HG02852 (cell line): ENCODE data around the gene NCOA4.
"Not testable (repeated sequence)": the region's sequence is repeated elsewhere in the genome, so short reads cannot be mapped to it uniquely, and the experiment has no call there.

Experiments used
- ATAC-seq: cut with Tn5 transposase; IDR thresholded peaks from one replicate; pipeline ENCODE4 v1.9.1; 2021; ENCODE audit warnings: mild to moderate bottlenecking, moderate library complexity; ENCODE audit not compliant: unreplicated experiment

NCOA4 gene

DNA sequence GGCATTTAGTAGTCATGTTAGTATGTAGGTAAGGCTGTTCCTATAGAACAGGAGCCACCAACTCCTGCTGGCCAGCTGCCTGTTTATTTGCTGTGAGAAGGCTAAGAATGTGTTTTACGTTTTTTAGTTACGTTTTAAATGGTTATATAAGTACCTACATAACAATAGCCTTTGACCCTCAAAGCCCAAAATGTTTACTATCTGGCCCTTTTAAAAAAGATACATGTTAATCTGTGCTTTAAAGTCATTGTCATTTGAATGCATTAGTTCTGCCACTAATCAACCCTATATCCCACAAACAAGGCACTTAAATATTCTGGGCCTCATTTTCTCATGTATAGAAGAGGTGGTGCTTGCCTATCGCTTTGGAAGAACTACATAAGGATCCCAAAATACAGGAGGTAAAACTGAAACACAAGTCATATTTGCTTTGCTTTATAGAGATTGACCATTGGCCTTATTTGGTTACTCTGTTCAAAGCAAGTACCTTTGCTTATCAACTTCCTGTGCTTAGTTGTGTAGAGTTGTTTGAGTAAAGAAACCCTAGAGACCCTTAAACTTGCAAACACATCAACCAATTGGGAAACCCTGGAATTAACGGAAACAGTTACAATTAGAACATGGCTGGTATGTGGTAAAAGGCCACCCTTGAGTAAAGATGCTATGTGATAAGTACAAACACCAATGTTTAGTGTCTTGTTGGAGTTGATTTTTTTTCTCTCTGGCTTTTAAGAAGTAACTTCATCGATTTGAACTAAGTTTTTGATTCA, 32.2 kb downstream of the NCOA4 start:
- ATAC-seq, result no peak

GRCh38 chr10:45997557-45997956, 32.9 kb downstream of the NCOA4 start:
- ATAC-seq, result no peak

GRCh38 chr10:45985590-45985989, 44.8 kb downstream of the NCOA4 start:
- not testable (repeated sequence) for ATAC-seq

DNA sequence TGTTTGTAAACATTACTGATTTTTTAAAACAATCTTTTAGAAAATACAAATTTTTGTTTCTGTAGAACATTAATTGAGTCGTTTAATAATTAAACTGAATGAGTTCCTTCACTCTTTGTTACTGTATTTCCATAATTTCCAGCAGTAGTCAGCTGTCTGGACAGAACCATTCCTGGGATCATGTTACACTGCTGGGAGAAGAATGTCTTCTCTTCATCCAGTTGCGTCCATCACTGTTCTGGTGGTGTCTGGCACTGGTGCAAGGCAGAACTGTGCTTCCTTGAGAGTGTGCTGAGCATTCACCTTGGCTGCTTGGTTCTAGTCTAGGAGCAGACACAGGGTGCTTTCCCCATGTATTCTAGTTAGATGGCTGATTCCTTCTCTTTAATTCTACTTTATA, 46.0 kb downstream of the NCOA4 start:
- not testable (repeated sequence) for ATAC-seq

DNA sequence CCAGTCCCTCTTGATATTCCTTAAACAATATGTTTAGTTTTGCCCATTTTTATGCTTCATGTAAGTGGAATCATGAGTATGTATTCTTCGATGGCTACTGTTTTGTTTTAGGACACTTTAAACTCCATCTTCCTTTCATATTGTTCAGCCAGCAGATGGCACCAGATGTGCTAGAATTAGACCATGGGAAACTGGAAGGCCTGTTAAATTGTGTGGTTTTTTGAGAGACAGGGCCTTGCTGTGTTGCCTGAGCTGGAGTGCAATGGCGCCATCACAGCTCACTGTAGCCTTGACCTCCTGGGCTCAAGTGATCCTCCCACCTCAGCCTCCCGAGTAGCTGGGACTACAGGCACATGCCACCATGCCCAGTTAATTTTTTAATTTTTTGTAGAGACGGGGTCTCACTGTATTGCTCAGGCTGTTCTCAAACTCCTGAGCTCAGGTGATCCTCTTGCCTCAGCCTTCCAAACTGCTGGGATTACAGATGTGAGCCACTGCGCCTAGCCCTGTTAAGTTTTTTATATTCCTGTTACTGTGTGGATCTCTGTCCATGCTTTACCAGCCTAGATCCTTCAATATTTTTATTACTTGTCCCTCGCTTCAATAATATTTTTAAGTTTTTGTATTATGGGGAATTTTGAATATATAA, 46.8 kb downstream of the NCOA4 start:
- ATAC-seq, result not testable (repeated sequence)

DNA sequence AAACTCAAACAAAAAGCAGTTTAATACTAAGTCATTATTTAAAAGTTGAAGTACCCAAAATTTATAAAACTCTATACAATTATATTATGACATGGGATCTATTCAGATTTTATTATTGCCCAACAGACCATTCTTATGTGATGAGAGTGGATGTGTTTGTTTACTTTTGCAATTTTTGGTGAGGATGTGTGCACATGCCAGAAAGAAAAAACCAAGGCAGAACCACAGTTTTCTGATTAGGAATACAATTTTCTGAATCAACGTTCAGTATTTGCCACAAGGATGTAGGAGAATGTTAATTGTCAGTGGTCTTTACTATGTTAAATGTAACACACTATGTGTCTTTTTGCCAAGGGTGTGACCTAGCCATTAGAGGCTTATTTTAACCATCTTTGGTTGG, 49.1 kb downstream of the NCOA4 start:
- ATAC-seq, result not testable (repeated sequence)

GRCh38 chr10:45978554-45978953, 51.9 kb downstream of the NCOA4 start:
- peak; percentile 84 for ATAC-seq

DNA sequence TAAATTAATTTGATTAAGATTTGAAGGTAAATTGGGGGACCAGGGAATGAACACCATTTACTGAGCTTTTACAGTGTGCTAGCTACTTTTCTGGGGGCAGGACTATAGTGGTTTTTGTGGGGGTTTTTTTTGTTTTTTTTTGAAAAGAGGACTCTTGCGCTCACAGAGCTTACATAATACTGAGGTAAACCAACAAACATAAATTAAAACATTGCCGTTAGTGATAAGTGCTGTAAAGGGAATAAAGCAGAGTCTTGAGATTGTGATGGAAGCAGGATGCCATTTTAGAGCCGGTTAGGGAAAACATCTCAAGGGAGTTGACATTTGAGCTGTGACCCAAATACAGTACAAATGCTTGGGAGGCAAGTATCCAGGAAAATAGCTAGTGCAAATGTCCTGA, 56.4 kb downstream of the NCOA4 start:
- not testable (repeated sequence) for ATAC-seq

GRCh38 chr10:45972813-45973169, 57.6 kb downstream of the NCOA4 start:
- ATAC-seq, result peak; percentile 3

DNA sequence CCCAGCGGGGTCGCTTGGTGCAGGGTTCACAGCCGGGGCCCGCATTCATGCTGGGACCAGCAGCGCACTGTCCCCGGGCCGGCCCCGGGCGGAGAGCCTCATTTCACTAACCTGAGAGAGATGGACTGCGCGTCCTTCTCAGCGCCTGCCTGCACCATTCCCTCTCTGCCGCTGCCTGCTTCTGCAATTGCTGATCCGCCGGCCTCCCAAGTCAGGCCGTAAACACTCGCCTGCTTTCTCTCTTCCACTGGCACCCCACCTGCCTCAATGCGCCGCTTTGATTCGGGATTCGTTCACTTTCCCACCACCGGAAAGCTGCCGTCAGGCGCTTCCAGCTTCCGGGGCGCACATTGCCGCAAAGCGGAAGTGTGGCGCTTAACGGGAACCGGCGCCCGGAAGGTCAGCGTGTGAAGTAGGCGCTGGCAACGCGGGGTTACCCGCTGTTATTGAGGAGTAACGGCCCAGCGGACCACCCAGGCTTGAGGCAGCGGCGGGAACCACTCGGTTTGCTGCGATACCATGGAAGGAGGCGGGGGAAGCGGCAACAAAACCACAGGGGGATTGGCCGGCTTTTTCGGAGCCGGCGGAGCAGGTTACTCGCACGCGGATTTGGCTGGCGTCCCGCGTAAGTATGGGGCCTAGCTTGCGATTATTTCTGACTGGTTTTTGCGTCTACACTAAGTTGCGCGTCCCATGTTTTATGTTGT, 58.2 kb downstream of the NCOA4 start, which contains the start of gene TIMM23:
TIMM23 (plus strand) TSS at position 384 of the 707 bp plus-strand sequence; CDS start at position 520, 136 bp downstream.
- peak; percentile 61 for ATAC-seq

DNA sequence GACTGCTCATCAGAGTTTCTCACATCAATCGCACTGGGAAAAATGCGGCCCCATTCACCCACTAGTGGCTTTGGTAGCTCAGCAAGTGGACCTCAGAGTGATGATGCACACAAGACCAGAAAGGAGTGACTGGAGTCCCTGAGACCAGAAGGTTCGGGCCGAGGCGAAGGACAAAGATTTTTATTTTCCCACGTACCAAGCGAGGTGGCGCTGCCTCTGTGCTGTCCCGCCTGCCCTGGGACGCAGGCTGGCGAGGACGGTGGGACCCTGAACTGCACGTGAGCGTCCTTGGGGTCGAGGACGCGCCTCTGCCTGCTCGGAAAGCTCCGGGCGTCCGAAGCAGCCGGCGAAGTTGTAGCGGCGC, 58.7 kb downstream of the NCOA4 start:
- peak; percentile 54 for ATAC-seq

- ATAC-seq, result not testable (repeated sequence)
These were observed 59.4 kb downstream of the NCOA4 start for GRCh38 chr10:45971019-45971418.

DNA sequence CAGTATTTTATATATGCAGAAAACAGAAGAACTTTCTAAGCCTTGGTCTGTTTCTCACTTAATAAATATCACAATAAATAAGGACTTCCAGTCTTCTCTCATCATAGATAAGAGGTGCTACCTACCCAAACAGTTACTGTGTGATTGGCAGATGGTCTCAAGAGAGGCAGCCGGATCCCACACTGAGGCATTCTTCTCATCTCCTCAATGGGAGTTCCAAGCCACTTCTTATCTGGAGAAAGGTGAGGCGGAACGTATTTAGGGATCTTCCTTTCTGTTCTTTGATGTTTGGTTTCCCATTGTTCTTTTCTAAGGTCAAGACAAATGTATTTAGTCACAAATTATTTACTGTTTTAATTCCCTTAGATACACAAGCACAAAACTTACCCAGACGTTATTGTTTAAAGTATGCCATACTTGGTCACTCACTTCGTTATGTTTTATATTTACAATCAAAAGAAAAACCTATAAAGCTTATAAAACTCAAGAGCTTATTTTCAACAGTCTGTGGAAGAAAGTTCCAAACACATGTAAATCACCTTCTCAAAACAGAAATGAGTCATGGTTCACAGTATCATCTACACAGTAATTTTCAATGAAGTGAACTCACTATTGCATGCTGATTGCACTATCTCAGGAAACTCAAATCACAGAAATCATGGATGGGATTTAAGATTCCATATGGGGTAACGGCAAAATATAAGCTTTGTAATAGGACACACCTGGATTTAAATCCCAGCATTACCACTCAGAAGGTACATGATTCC, 67.6 kb downstream of the NCOA4 start:
- ATAC-seq, result not testable (repeated sequence)

GRCh38 chr10:45957928-45958327, 72.5 kb downstream of the NCOA4 start:
- not testable (repeated sequence) for ATAC-seq

DNA sequence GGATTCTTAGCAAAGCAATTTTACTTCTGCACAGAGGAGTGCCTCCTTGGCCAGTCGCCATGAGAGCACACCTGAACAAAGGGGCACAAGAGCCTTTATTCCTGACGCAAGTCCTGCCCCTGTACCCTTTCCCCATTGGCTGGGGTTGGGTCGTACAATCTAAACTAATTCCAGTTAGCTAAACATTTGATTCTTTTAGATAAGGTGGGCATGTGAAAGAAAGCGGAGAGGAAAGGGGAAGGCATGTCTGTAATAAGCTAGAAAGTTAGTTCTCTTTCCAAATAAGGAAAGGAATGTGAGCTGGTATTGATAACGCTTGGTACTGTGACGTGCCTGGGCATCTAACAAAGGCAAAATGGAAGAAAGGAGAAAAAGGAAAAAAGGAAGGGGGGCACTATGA, 73.8 kb downstream of the NCOA4 start:
- ATAC-seq, result not testable (repeated sequence)
